ENCODE results near the gene XIRP2. TPM values are rescaled to one million over a fixed set of nuclear protein-coding genes. Genes with fewer than 3 reads are reported as not detected.

XIRP2 gene
- total RNA-seq, 1 experiment from 2014 or later = not detected

GRCh38 chr2:167198576-167198975 lies 310.3 kb downstream of the XIRP2 start:
- Histone ChIP-seq H3K27ac (ENCODE audit: low read depth, low read length) (no peak overlapping the region), H2AFZ (ENCODE audit: low read depth, low read length, poor library complexity, severe bottlenecking) (no peak overlapping the region), H3K9ac (ENCODE audit: low read length) (no peak overlapping the region), H3K9me2 (ENCODE audit: insufficient read depth) (no peaks in the 10 kb centered on the region), H3K36me3 (ENCODE audit: control insufficient read depth in 1 of 2, insufficient read depth in 2 of 2, low read length in 2 of 2) (no peaks in the 10 kb centered on the region), H4K20me1 (ENCODE audit: insufficient read depth) (no peaks in the 10 kb centered on the region), H3K4me2 (ENCODE audit: low read length) (no peak overlapping the region), H3K79me2 (ENCODE audit: insufficient read depth, low read length) (no peaks in the 10 kb centered on the region), H3K9me3 (ENCODE audit: control insufficient read depth in 1 of 2, insufficient read depth in 1 of 2, low read depth in 1 of 2, low read length in 2 of 2) (no peaks in the 10 kb centered on the region), H3K4me3 (replicated peaks in 1 of 2; ENCODE audit: low read depth in 1 of 2, low read length in 2 of 2) (no peak overlapping the region), H3K4me1 (ENCODE audit: control insufficient read depth in 1 of 2, insufficient read depth in 2 of 2, low read length in 2 of 2) (no peaks in the 10 kb centered on the region), H3K27me3 (ENCODE audit: insufficient read depth, low read length) (0 out of 2 replicates have a peak, but pooled peaks cover 5% of the 10 kb centered on the region)
- ChIA-PET CTCF (no interaction called here), POLR2A (no interaction called here), RAD21 (ENCODE audit: low non-redundant PET in 1 of 2, low total read pairs in 2 of 2, uncharacterized antibody in 2 of 2, unreplicated experiment in 2 of 2) (no interaction called here)
- ATAC-seq (no peak), DNase-seq (ENCODE audit: low read depth, low spot score) (no peak)
- TF ChIP-seq, protein P1, sequence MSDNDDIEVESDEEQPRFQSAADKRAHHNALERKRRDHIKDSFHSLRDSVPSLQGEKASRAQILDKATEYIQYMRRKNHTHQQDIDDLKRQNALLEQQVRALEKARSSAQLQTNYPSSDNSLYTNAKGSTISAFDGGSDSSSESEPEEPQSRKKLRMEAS (IDR thresholded peaks at IDR 0.05) = no peak
- TF ChIP-seq CTCF (IDR thresholded peaks at IDR 0.05 in 2 of 3, conservative IDR thresholded peaks at IDR 0.05 in 1 of 3; ENCODE audit: borderline replicate concordance in 1 of 3, insufficient read depth in 1 of 3, low read depth in 2 of 3, low read length in 2 of 3) = no peak
- no peak for TF ChIP-seq SRF (IDR thresholded peaks at IDR 0.05; ENCODE audit: low read depth)
- no peak for TF ChIP-seq POLR2A (IDR thresholded peaks at IDR 0.05; ENCODE audit: borderline replicate concordance, extremely low read depth, insufficient read depth, insufficient read length)
- no peak for TF ChIP-seq CEBPB (IDR thresholded peaks at IDR 0.05; ENCODE audit: low read depth)
- TF ChIP-seq, protein P2, sequence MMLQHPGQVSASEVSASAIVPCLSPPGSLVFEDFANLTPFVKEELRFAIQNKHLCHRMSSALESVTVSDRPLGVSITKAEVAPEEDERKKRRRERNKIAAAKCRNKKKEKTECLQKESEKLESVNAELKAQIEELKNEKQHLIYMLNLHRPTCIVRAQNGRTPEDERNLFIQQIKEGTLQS (IDR thresholded peaks at IDR 0.05) = no peak
- TF ChIP-seq YY1 (IDR thresholded peaks at IDR 0.05; ENCODE audit: extremely low read depth, insufficient replicate concordance, low read depth, low read length) = no peak
- TF ChIP-seq ELF1 (IDR thresholded peaks at IDR 0.05; ENCODE audit: borderline replicate concordance, low read depth) = no peak
- TF ChIP-seq SP1 (IDR thresholded peaks at IDR 0.05; ENCODE audit: low read depth) = no peak
- no peak for TF ChIP-seq TCF7L2 (IDR thresholded peaks at IDR 0.05; ENCODE audit: borderline replicate concordance, extremely low read depth, insufficient read depth, insufficient read length)
- no peak for TF ChIP-seq POLR2AphosphoS5 (IDR thresholded peaks at IDR 0.05; ENCODE audit: low read depth, low read length)
- no peak for TF ChIP-seq CBX3 (IDR thresholded peaks at IDR 0.05; ENCODE audit: low read depth)
- no peak for TF ChIP-seq EGR1 (IDR thresholded peaks at IDR 0.05; ENCODE audit: low read depth)
- no peak for TF ChIP-seq FOSL1 (IDR thresholded peaks at IDR 0.05; ENCODE audit: low read depth)
- no peak for TF ChIP-seq RAD21 (IDR thresholded peaks at IDR 0.05; ENCODE audit: low read depth)
- no TSS peak for BruUV-seq (replicated peaks)
- intact Hi-C loops (cut with micrococcal nuclease) = no loop called here
